ENCODE data around the gene MYL4. TPM values are rescaled to one million over a fixed set of nuclear protein-coding genes. Genes with fewer than 3 reads are reported as not detected.

Gene MYL4
- polyA plus RNA-seq, 1 experiment, result 0.21 TPM

DNA sequence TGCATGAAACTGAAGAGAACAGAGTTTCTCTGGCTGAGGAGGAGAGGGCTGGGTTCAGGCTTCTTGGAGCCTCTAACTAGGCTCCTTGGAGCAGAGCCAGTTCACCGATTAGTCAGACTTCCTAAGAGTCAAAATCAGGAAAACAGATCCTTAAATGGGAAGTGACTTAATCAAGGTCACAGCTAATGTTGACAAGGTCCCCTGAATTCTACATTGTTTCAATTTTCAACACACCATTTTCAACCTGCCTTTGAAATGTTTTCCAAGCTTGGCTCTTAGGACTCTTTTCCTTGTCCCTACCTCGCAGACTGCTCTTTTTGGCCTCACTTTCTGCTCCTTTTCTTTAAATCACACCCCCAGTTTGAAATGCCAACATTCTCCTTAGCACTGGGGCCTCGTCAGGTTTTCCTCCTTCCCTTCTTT lies 16.3 kb downstream of the MYL4 start:
- DNase-seq (ENCODE audit: low read depth), result no peak
- no peak overlapping the region for H3K4me3 ChIP-seq (ENCODE audit: low read depth, low read length)
- no peaks in the 10 kb centered on the region for H3K36me3 ChIP-seq (ENCODE audit: control insufficient read depth, insufficient read depth, low read length)
- TF ChIP-seq, protein P1, sequence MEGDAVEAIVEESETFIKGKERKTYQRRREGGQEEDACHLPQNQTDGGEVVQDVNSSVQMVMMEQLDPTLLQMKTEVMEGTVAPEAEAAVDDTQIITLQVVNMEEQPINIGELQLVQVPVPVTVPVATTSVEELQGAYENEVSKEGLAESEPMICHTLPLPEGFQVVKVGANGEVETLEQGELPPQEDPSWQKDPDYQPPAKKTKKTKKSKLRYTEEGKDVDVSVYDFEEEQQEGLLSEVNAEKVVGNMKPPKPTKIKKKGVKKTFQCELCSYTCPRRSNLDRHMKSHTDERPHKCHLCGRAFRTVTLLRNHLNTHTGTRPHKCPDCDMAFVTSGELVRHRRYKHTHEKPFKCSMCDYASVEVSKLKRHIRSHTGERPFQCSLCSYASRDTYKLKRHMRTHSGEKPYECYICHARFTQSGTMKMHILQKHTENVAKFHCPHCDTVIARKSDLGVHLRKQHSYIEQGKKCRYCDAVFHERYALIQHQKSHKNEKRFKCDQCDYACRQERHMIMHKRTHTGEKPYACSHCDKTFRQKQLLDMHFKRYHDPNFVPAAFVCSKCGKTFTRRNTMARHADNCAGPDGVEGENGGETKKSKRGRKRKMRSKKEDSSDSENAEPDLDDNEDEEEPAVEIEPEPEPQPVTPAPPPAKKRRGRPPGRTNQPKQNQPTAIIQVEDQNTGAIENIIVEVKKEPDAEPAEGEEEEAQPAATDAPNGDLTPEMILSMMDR (IDR thresholded peaks at IDR 0.05; ENCODE audit: insufficient read depth, low read depth, low read length), result no peak
- ChIA-PET POLR2A (no interaction called here), CTCF (interaction anchor here (0.8 to 1.5 kb wide), 2 partner anchors 90 to 91 kb away, joined by 3 read pairs; no protein-coding TSS in a partner anchor)
- no peaks in the 10 kb centered on the region for H3K27me3 ChIP-seq (ENCODE audit: control insufficient read depth, insufficient read depth, low read length)

DNA sequence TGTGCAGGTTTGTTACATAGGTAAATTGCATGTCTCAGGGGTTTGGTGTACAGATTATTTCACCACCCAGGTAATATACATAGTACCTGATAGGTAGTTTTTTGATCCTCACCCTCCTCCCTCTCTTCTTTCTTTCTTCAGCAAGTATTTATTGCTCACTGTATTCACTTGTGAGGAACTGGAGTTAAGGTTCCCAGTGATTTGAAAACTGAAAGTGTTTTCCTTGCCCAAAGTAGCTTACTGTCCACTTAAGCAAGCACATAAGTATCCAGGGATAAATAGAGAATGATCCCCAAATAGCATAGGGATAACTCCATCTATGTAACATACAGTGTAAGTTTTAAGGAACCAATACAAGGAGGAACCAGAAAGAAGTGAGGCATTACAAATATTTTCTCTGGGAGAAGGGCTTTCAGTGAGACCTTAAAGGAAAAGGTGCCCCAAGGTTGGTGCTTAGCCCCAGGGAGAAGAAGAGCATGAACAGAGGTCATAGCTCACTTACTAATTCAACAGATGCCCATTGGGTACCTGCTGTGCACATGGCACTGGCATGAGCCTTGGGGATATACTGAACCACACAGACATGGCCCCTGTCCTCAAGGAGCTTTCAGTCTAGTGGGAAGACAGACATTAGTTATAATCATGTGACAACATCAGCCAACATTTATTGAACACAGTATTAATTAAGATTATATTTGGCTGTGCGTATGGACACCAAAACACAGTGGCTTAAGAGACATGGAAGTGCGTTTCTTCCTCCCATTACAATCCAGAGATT lies 17.0 kb downstream of the MYL4 start:
- DNase-seq (ENCODE audit: low read depth), result no peak
- no peaks in the 10 kb centered on the region for H3K27me3 ChIP-seq (ENCODE audit: control insufficient read depth, insufficient read depth, low read length)
- no peaks in the 10 kb centered on the region for H3K36me3 ChIP-seq (ENCODE audit: control insufficient read depth, insufficient read depth, low read length)
- H3K4me3 ChIP-seq (ENCODE audit: low read depth, low read length), result no peak overlapping the region
- TF ChIP-seq, protein P1 (IDR thresholded peaks at IDR 0.05; ENCODE audit: insufficient read depth, low read depth, low read length), result no peak
- ChIA-PET POLR2A (no interaction called here), CTCF (interaction anchor here (0.7 to 1.5 kb wide), 2 partner anchors 16 to 91 kb away, joined by 3 read pairs; no protein-coding TSS in a partner anchor)

DNA sequence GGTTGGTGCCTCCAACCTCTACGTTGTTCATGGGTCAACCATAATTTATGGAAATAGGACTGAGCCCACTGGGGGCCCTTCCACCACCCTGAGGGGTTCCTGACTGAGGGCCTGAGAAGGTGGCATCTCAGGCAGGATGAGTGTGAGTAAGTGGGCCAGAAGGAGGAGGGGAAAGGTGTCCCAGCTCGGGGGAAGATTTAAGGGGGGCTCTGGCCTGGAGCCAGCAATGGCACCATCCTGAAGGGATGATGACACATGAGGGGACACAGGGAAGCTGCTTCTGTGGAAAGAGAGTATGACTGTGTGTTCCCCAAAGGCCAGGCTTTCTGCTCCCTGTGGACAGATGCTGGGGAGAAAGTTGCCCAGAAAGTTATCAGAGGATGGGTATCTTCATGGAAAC lies 18.7 kb downstream of the MYL4 start:
- H3K36me3 ChIP-seq (ENCODE audit: control insufficient read depth, insufficient read depth, low read length), result no peaks in the 10 kb centered on the region
- no peak for DNase-seq (ENCODE audit: low read depth)
- H3K27me3 ChIP-seq (ENCODE audit: control insufficient read depth, insufficient read depth, low read length), result no peaks in the 10 kb centered on the region
- TF ChIP-seq, protein P1 (IDR thresholded peaks at IDR 0.05; ENCODE audit: insufficient read depth, low read depth, low read length), result no peak
- H3K4me3 ChIP-seq (ENCODE audit: low read depth, low read length), result no peak overlapping the region
- ChIA-PET POLR2A (no interaction called here), CTCF (interaction anchor here (0.6 to 1.8 kb wide), 2 partner anchors 16 to 388 kb away, joined by 3 to 11 read pairs; no protein-coding TSS in a partner anchor)

DNA sequence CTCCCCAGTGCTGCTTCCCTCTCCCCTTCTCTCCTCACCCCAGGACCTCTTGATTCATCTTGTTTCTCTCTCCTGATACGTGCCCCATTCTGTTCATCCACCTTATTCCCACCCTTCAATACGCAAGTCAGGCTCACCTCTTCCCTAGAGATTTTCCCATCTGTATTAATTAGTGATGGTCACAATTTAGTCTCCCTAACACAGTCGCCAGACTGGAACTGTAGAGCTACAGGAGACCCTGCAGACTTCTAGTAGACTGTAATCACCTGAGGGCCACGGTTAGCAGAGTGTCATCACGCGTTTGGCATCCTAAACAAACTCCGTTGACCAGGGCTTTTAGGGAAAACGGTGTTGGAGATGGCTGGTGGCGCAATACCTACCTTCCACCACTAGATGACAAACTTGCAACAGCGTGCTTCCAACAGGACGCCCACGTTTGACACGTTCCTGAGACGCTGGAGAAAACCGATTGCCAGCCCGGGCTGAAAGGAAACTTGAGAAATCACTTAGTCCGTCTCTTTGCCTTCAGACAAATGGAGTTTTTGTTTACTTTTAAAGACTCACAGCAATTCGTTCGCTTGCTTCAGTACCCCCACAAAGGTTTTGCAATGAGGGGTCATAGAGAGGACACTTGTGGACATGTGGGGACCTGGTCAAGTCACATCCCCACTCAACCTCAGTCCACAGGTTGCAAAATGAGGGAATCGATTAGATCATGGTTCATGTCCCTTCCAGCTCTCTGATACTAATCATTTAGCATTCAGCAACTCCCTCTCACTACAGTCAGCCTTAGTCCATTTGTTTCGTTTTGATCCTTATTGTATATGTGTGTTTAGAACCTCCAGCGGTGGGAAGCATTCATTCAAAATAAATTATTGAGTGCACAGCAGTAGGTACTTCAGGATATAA lies 20.6 kb downstream of the MYL4 start:
- no peak overlapping the region for H3K4me3 ChIP-seq (ENCODE audit: low read depth, low read length)
- H3K36me3 ChIP-seq (ENCODE audit: control insufficient read depth, insufficient read depth, low read length), result no peaks in the 10 kb centered on the region
- CTCF ChIA-PET, result interaction anchor here (0.6 to 2.2 kb wide), 33 partner anchors 8 to 386 kb away, joined by 3 to 26 read pairs (median 4); no protein-coding TSS in a partner anchor
- TF ChIP-seq, protein P1 (IDR thresholded peaks at IDR 0.05; ENCODE audit: insufficient read depth, low read depth, low read length), result peak; percentile 99
- H3K27me3 ChIP-seq (ENCODE audit: control insufficient read depth, insufficient read depth, low read length), result no peaks in the 10 kb centered on the region
- DNase-seq (ENCODE audit: low read depth), result peak; percentile 64
- POLR2A ChIA-PET, result interaction anchor here (0.5 kb wide), 1 partner anchor 281 kb away, joined by 15 read pairs; no protein-coding TSS in a partner anchor

DNA sequence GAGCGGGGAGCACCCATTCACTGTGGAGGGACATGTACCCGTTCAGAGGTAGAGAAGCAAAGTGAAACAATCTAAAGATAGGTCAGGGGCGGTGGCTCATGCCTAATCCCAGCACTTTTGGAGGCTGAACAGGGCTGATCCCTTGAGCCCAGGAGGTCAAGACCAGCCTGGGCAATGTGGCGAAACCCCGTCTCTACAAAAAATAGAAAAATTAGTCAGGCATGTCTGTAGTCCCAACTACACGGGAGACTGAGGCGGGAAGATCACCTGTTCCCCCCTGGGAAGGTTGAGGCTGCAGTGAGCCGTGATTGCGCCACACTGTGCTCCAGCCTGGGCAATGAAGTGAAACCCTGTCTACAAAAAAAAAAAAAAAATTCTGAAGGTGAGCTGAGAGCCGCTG lies 21.7 kb downstream of the MYL4 start:
- no peak overlapping the region for H3K4me3 ChIP-seq (ENCODE audit: low read depth, low read length)
- ChIA-PET CTCF (interaction anchor here (0.7 to 2.2 kb wide), 15 partner anchors 8 to 385 kb away, joined by 3 to 26 read pairs (median 4); no protein-coding TSS in a partner anchor), POLR2A (no interaction called here)
- DNase-seq (ENCODE audit: low read depth), result no peak
- H3K36me3 ChIP-seq (ENCODE audit: control insufficient read depth, insufficient read depth, low read length), result no peaks in the 10 kb centered on the region
- TF ChIP-seq, protein P1 (IDR thresholded peaks at IDR 0.05; ENCODE audit: insufficient read depth, low read depth, low read length), result no peak
- H3K27me3 ChIP-seq (ENCODE audit: control insufficient read depth, insufficient read depth, low read length), result no peaks in the 10 kb centered on the region
